ENCODE results near the gene NLE1.

Gene NLE1

DNA sequence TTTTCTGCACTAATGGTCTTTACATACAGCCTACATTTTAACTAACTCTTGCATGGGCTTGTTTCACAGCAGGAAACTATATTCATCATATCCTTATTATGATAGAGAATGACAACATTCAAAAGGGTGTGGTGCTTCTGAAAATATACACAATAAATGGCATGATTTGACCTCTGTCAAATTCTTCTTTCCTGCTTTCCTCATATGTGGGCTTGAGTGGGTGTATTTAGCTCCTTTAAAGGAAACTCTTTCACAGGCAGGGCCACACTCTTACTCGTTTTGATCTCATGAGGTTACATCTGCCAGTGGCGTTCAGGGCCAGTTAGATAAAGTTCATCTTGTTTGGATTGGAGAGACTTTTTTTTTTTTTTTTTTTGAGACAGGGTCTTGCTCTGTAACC, 46.0 kb upstream of the NLE1 start:
- H3K4me2 ChIP-seq (ENCODE audit: low read depth, low read length, poor library complexity, severe bottlenecking), result no peak overlapping the region
- H3K9me3 ChIP-seq (ENCODE audit: insufficient read depth, low read depth, low read length), result no peaks in the 10 kb centered on the region
- no peaks in the 10 kb centered on the region for H4K20me1 ChIP-seq (ENCODE audit: insufficient read depth, low read length, poor library complexity, severe bottlenecking)
- TF ChIP-seq, protein P1, sequence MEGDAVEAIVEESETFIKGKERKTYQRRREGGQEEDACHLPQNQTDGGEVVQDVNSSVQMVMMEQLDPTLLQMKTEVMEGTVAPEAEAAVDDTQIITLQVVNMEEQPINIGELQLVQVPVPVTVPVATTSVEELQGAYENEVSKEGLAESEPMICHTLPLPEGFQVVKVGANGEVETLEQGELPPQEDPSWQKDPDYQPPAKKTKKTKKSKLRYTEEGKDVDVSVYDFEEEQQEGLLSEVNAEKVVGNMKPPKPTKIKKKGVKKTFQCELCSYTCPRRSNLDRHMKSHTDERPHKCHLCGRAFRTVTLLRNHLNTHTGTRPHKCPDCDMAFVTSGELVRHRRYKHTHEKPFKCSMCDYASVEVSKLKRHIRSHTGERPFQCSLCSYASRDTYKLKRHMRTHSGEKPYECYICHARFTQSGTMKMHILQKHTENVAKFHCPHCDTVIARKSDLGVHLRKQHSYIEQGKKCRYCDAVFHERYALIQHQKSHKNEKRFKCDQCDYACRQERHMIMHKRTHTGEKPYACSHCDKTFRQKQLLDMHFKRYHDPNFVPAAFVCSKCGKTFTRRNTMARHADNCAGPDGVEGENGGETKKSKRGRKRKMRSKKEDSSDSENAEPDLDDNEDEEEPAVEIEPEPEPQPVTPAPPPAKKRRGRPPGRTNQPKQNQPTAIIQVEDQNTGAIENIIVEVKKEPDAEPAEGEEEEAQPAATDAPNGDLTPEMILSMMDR (conservative IDR thresholded peaks at IDR 0.05; ENCODE audit: low read length), result no peak
- TF ChIP-seq EZH2phosphoT487 (IDR thresholded peaks at IDR 0.05; ENCODE audit: borderline replicate concordance), result no peak
- no peaks in the 10 kb centered on the region for H3K4me1 ChIP-seq (ENCODE audit: insufficient read depth, low read length, poor library complexity, severe bottlenecking)
- no peak overlapping the region for H3K9ac ChIP-seq (ENCODE audit: low read depth, low read length, poor library complexity, severe bottlenecking)
- no peak overlapping the region for H2AFZ ChIP-seq (ENCODE audit: low read length)
- peaks cover 44% of the 10 kb centered on the region for H3K27me3 ChIP-seq (ENCODE audit: insufficient read depth, low read length, poor library complexity, severe bottlenecking)
- no peaks in the 10 kb centered on the region for H3K79me2 ChIP-seq (ENCODE audit: insufficient read depth, low read length)
- no peaks in the 10 kb centered on the region for H3K9me2 ChIP-seq (replicated peaks; ENCODE audit: low read depth, low read length)
- H3K36me3 ChIP-seq (ENCODE audit: insufficient read depth, low read length), result no peaks in the 10 kb centered on the region
- no peak overlapping the region for H3K4me3 ChIP-seq (ENCODE audit: low read length, poor library complexity, severe bottlenecking)
- no peaks in the 10 kb centered on the region for H3F3A ChIP-seq (ENCODE audit: low read depth)

DNA sequence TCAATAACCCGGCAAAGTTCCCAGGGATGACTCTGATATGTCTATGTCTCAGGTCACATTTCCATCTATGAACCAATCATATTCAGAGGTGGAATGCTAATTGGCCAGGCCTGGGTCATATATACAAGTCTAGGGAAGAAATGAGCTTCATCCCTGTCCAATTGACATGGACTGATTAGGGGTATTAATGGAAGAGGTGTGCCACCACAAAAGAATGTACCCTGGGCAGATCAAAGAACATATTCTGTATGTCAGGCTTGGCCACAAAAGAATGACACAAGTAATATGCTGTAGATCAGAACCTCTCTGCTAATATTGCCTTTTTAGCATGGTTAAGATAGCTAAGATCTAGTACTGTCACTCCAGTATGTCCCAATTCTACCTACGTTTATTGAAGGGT, 45.4 kb upstream of the NLE1 start:
- Histone ChIP-seq H4K20me1 (ENCODE audit: insufficient read depth, low read length, poor library complexity, severe bottlenecking) (no peaks in the 10 kb centered on the region), H3K9ac (ENCODE audit: low read depth, low read length, poor library complexity, severe bottlenecking) (no peak overlapping the region), H3K9me3 (ENCODE audit: insufficient read depth, low read depth, low read length) (no peaks in the 10 kb centered on the region), H3K27me3 (ENCODE audit: insufficient read depth, low read length, poor library complexity, severe bottlenecking) (peaks cover 46% of the 10 kb centered on the region), H3K9me2 (replicated peaks; ENCODE audit: low read depth, low read length) (no peaks in the 10 kb centered on the region), H3F3A (ENCODE audit: low read depth) (no peaks in the 10 kb centered on the region), H3K4me1 (ENCODE audit: insufficient read depth, low read length, poor library complexity, severe bottlenecking) (no peaks in the 10 kb centered on the region), H3K36me3 (ENCODE audit: insufficient read depth, low read length) (no peaks in the 10 kb centered on the region), H3K4me2 (ENCODE audit: low read depth, low read length, poor library complexity, severe bottlenecking) (no peak overlapping the region), H3K79me2 (ENCODE audit: insufficient read depth, low read length) (no peaks in the 10 kb centered on the region), H3K4me3 (ENCODE audit: low read length, poor library complexity, severe bottlenecking) (no peak overlapping the region), H2AFZ (ENCODE audit: low read length) (no peak overlapping the region)
- no peak for TF ChIP-seq EZH2phosphoT487 (IDR thresholded peaks at IDR 0.05; ENCODE audit: borderline replicate concordance)
- TF ChIP-seq, protein P1 (conservative IDR thresholded peaks at IDR 0.05; ENCODE audit: low read length), result no peak

DNA sequence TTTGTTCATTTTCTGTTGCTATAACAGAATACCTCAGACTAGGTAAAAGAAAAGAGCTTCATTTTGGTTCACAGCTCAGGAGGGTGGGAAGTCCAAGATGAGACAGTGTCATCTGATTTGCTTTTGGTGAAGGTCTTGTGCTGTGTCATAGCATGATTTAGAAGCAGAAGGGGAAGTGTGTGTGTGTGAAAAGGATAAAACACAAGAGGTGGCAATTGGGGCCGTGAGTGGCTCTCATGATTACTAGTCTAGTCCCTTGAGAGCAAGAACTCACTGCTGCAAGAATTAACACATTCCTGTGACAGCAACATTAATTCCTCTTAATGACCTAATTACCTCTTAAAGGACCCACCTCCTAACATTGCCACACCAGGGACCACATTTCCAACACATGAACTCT, 43.7 kb upstream of the NLE1 start:
- no peak overlapping the region for H2AFZ ChIP-seq (ENCODE audit: low read length)
- no peak overlapping the region for H3K4me3 ChIP-seq (ENCODE audit: low read length, poor library complexity, severe bottlenecking)
- no peak overlapping the region for H3K4me2 ChIP-seq (ENCODE audit: low read depth, low read length, poor library complexity, severe bottlenecking)
- H3K4me1 ChIP-seq (ENCODE audit: insufficient read depth, low read length, poor library complexity, severe bottlenecking), result no peaks in the 10 kb centered on the region
- H3K27me3 ChIP-seq (ENCODE audit: insufficient read depth, low read length, poor library complexity, severe bottlenecking), result peaks cover 46% of the 10 kb centered on the region
- no peaks in the 10 kb centered on the region for H3F3A ChIP-seq (ENCODE audit: low read depth)
- H3K79me2 ChIP-seq (ENCODE audit: insufficient read depth, low read length), result no peaks in the 10 kb centered on the region
- no peaks in the 10 kb centered on the region for H3K9me3 ChIP-seq (ENCODE audit: insufficient read depth, low read depth, low read length)
- no peaks in the 10 kb centered on the region for H4K20me1 ChIP-seq (ENCODE audit: insufficient read depth, low read length, poor library complexity, severe bottlenecking)
- H3K36me3 ChIP-seq (ENCODE audit: insufficient read depth, low read length), result no peaks in the 10 kb centered on the region
- TF ChIP-seq, protein P1 (conservative IDR thresholded peaks at IDR 0.05; ENCODE audit: low read length), result no peak
- no peak for TF ChIP-seq EZH2phosphoT487 (IDR thresholded peaks at IDR 0.05; ENCODE audit: borderline replicate concordance)
- no peaks in the 10 kb centered on the region for H3K9me2 ChIP-seq (replicated peaks; ENCODE audit: low read depth, low read length)
- no peak overlapping the region for H3K9ac ChIP-seq (ENCODE audit: low read depth, low read length, poor library complexity, severe bottlenecking)

Data from Loucy (cell line).